ACHN (cell line): ENCODE measurements around the gene TBC1D21.

Source experiments
- DNase-seq: peaks from one replicate; pipeline ENCODE4 v3.0.0-alpha.2; 2015
- in situ Hi-C: cut with HindIII; loops from 2 replicates; pipeline ENCODE4 v1.10.0; 2017; ENCODE audit warnings: low sequenced_read_pairs, low pct_ligation_motif_present, low pct_unique_long_range_greater_than_20kb

The TBC1D21 gene

GRCh38 chr15:73923156-73923487 is 49.8 kb downstream of the TBC1D21 start:
- no peak for DNase-seq
- in situ Hi-C loops = no loop called here

GRCh38 chr15:73923488-73924164 is 50.3 kb downstream of the TBC1D21 start:
- DNase-seq = no peak
- in situ Hi-C loops = no loop called here

- in situ Hi-C loops = no loop called here
- peak; percentile 60 for DNase-seq
Observed at GRCh38 chr15:73924171-73924921, 51.0 kb downstream of the TBC1D21 start.

DNA sequence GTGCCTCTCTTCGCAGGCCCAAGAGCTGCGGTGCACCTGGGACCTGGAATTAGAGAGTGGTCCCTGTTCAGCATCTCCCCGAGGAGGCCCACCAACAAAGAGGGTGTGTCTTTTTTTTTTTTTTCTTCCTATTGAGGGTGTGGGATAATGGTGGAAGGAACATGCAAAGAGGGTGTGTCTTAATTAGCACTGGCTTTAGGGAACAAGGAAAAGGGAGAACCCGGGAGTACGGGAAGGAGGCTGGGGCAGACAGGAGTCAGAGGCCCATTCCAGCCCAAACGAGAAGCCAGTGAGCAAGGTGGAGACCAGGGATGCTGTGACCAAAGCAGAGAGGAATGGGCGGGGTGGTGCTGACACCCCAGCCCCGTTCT is 52.5 kb downstream of the TBC1D21 start:
- no peak for DNase-seq
- in situ Hi-C loops = no loop called here

GRCh38 chr15:73926219-73927002 is 53.0 kb downstream of the TBC1D21 start, which contains the start of gene LOXL1:
LOXL1 (plus strand) TSS chr15:73926462; CDS start chr15:73926784, 322 bp downstream.
- in situ Hi-C loops = no loop called here
- peak; percentile 68 for DNase-seq

- in situ Hi-C loops = no loop called here
- peak; percentile 46 for DNase-seq
Observed at GRCh38 chr15:73927003-73927475, 53.7 kb downstream of the TBC1D21 start.

GRCh38 chr15:73927476-73928240 is 54.3 kb downstream of the TBC1D21 start:
- in situ Hi-C loops = no loop called here
- DNase-seq = peak; percentile 61

DNA sequence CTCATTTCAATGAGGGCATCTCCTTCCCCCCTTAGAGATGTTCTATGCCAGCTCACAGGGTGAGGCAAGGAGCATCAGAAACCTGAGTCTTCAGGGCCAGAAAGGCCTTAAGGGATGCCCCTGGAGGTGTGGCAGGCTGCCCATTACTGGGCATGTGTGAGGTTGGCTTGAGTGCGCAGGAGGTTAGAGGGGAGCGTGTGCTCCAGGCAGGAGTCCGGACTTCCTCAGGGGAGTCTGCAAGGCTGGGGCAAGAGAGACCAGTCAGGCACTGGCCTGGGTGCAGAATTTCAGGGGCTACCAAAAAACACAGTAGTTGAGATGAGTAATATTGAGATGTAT is 54.8 kb downstream of the TBC1D21 start:
- no peak for DNase-seq
- in situ Hi-C loops = no loop called here

DNA sequence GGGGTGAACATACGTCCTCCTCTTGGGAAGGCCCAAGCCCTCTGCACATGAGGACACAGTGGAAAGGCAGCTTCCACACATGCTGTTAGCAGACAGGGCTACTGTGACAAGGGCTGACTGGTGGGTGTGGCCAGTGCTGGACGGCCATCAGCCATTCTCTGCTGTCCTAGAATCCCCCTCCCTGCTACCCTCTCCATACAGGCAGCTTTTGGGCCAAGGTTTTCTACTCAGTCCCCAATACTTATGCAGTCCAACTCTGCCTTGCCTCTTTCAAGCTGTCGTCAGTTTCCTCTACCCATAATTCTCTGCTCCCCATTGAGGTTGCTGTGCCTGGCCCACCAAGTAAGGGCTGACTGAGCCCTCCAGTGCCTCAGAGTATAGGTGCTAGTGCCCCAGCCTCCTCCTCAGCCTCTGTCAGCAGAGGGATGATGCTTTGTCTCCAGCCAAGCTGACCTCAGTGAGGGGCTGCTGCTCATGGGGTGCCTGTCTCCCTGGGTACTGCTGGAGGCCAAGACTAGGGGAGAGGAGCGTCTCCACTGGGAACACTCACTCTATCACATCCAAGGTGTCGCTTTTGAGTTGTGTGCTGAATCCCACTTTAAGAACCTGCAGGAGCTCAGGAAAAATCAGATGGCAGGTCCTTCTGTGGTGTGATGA is 55.7 kb downstream of the TBC1D21 start:
- no peak for DNase-seq
- in situ Hi-C loops = no loop called here

DNA sequence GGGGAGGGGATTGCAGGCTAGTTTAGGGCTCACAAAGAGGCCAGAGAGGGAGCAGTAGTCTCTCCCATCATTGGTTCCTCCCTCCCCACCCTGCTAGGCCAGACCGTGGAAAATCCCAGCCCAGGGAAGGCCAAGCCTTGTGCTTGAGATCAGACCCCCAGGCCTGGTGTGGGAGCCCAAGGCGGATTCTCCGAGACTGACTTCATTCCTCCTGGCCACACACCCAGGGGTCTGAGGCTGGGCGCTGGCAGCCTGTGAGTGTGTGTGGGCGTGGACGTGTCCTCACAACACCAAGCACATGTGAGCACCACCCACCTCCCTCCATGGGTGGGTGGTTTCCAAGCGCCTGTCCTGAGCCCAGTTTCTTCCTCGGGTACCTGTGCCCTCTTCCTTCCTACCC is 57.0 kb downstream of the TBC1D21 start:
- in situ Hi-C loops = no loop called here
- DNase-seq = no peak

DNA sequence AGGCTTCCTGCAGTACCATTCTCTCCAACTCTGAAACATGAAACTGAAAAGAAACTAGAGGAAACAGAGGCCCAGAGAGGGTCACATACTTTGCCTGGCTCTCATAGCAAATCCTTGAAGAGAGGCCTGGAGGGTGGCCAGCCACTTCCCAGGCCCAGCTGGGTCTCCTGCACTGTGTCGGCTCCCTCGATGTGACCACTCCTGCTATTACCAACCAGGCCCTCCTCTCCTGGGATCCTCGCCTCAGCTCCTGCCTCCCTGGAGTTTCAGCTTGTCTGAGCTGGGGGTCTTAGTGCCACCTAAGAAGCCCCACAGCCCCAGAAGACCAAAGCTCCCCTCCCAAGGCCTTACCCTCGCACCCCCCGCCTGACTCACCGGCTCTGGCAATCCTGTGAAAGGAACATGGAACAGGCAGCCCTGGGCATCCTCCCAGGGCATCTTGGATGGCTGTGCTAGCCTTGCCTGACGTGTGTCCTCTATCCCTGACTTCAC is 57.5 kb downstream of the TBC1D21 start:
- DNase-seq = no peak
- in situ Hi-C loops = no loop called here

GRCh38 chr15:73931441-73931840 is 58.1 kb downstream of the TBC1D21 start:
- in situ Hi-C loops = no loop called here

GRCh38 chr15:73932381-73933191 is 59.2 kb downstream of the TBC1D21 start:
- in situ Hi-C loops = no loop called here
- no peak for DNase-seq

More at GRCh38 chr15:73931441-73931840, 58.1 kb downstream of the TBC1D21 start:
- no peak for DNase-seq

GRCh38 chr15:73934281-73934680 is 60.9 kb downstream of the TBC1D21 start:
- in situ Hi-C loops = no loop called here
- no peak for DNase-seq

DNA sequence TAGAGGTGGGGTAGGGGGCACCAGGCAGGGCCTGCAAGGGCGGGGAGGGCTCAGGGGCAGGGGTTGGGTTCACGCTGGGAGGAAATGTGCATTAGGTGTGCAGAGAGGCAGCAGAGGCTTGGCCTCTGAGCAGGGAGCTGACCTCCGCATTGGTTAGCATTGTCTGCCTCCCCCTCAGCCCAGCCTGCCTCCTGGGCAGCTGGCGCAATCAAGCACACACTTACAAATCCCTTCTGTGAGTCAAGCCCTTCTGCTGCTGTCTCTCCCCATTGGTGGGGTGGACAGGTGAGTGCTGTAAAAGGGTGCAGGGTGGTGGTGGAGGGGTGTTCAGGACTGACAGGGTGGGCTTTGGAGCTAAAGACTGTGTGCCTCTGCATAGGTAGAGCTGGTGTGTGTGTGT is 62.2 kb downstream of the TBC1D21 start:
- in situ Hi-C loops = no loop called here
- DNase-seq = no peak

DNA sequence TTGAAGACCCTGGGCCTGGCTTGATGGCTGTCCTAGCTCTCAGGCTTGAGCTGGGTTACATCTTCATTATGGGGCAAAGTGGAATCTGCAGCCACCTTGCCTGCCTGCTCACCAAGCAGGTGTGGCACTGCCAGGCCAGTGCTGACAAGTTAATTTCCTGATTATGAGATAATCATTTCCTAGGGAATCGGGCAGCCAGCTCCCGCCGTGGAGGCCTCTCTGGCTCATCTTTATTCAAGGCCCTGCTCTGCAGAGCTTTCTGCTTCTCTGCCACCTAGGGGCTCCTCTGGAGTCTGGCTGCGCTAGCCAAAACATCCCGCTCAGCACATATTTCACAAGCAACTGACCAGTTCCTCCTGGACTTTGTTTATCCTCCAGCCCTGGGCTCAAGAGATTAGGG is 62.8 kb downstream of the TBC1D21 start:
- DNase-seq = peak; percentile 22
- in situ Hi-C loops = no loop called here

DNA sequence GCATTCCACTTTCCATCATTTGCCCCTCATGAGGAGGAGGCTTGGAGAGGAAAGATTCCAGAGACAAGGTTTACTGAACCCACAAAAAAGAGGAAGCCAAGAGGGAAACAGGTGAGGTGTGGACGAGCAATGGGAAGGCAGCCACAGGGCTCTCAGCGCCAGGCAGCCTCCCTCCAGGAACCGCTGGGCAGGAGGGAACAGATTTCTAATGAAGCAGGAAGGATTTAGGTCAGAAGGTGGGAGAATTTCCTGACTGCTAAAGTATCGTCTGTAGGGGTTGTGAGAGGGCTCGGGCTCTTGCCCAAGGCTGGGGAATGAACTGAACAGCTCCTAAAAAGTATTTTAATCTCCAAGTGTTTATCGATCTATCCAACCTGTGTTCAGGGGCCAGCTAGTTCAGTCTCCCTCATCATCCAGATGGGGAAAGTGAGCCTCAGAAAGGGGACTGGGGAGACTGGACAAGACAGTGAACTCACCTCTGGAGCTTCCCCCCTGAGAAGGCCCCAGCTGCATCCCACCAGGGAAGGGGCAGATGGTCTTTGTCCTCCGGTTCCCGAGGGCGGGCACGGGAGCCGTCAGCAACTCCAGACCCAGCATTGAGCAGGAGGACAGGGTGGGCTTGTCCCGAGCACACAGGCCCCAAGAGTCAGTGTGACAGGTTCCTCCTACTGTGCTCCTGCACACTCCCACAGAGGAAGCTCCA is 63.4 kb downstream of the TBC1D21 start:
- no peak for DNase-seq
- in situ Hi-C loops = no loop called here
